ENCODE measurements around the gene JPT2.
"Not testable (repeated sequence)": the region's sequence is repeated elsewhere in the genome, so short reads cannot be mapped to it uniquely, and the experiment has no call there.

The JPT2 gene

DNA sequence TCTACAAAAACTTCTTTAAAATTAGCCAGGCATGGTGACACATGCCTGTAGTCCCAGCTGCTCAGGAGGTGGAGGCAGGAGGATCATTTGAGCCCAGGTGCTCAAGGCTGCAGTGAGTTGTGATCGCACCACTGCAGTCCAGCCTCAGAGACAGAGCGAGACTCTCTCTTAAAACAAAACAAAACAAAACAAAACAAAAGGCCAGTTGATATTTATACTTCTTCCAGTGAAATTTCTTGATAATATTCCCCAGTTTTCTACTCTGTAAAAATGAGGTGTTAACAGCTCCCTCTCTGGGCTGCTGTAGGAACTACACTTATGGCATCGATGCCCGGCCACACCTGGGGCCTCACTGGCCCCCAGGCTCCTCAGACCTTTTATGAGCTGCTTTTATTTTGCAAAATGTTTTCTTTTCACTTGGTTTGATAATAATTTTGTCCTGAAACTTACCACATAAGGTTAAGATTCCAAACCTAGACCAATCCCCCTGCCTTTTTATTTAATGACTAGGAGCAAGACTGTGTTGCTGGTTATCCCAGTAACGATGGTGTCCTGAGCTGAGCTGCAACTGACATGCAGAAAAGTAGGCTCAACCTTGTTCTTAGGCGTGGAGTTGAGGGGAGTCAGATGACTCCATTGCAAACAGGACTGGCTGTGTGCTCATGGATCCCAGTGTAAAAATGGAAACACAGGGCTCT, 45.5 kb downstream of the JPT2 start:
- Mint-ChIP-seq H3K9me3 (no peaks in the 10 kb centered on the region), H3K4me1 (peaks cover 31% of the 10 kb centered on the region), H3K4me3 (no peak overlapping the region), H3K27ac (peak overlapping the region; percentile 17), H3K36me3 (peaks cover 28% of the 10 kb centered on the region)
- peak; percentile 27 to 65 for DNase-seq (ENCODE audit: low spot score in 2 of 2)
- ATAC-seq = no peak

DNA sequence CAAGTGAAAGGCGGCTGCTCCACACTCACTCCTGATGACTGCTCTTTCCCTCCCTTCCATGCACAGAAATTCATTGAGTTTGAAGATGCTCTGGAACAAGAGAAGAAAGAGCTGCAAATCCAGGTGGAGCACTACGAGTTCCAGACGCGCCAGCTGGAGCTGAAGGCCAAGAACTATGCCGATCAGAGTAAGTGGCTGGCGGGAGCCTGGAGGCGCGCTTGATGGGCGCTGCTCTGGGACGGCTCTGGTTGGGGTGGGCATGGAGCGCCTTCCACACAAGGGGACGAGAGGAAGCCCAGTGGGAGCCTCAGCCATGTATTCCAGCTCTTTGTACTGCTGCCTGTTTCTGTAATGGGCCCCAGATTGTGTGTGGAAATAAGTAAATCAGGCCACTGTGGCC, 46.4 kb downstream of the JPT2 start:
- H3K36me3 Mint-ChIP-seq = peaks cover 37% of the 10 kb centered on the region
- H3K9me3 Mint-ChIP-seq = no peaks in the 10 kb centered on the region
- DNase-seq (ENCODE audit: low spot score in 2 of 2) (no peak), ATAC-seq (no peak)
- H3K4me3 Mint-ChIP-seq = no peak overlapping the region
- H3K4me1 Mint-ChIP-seq = peaks cover 25% of the 10 kb centered on the region
- H3K27ac Mint-ChIP-seq = no peak overlapping the region

DNA sequence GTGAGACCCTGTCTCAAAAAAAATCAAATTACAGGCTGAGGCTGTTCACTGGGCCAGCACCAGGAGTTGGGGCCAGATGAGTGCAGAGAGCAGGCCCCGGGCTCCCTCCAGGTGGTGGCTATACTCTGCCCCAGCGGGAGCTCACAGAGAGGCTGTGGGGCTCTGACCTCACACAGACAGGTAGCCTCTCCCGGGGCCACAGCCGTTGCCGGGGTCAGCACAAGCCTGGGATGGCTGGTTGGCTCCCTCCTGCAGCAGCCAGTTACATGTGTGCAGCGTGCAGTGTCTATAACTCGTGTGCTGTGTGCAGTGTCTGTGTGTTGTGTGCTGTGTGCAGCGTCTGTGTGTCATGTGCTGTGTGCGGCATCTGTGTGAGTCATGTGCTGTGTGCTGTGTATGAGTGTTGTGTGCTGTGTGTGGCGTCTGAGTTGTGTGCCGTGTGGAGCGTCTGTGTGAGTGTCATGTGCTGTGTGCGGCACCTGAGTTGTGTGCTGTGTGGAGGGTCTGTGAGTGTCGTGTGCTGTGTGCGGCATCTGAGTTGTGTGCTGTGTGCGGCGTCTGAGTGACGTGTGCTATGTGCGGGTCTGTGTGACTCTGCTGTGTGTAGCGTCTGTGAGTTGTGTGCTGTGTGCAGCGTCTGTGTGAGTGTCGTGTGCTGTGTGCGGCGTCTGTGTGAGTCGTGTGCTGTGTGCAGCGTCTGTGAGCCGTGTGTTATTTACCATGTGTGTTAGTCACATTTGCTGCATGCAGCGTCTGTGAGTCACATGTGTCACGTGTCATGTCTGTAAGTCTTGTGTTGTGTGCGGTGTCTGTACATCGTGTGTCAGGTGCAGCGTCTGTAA, 48.8 kb downstream of the JPT2 start:
- Mint-ChIP-seq H3K9me3 (no peaks in the 10 kb centered on the region), H3K4me3 (no peak overlapping the region), H3K36me3 (peaks cover 49% of the 10 kb centered on the region), H3K27ac (peak overlapping the region; percentile 17), H3K4me1 (peaks cover 23% of the 10 kb centered on the region)
- DNase-seq (ENCODE audit: low spot score in 2 of 2) (no peak), ATAC-seq (no peak)

DNA sequence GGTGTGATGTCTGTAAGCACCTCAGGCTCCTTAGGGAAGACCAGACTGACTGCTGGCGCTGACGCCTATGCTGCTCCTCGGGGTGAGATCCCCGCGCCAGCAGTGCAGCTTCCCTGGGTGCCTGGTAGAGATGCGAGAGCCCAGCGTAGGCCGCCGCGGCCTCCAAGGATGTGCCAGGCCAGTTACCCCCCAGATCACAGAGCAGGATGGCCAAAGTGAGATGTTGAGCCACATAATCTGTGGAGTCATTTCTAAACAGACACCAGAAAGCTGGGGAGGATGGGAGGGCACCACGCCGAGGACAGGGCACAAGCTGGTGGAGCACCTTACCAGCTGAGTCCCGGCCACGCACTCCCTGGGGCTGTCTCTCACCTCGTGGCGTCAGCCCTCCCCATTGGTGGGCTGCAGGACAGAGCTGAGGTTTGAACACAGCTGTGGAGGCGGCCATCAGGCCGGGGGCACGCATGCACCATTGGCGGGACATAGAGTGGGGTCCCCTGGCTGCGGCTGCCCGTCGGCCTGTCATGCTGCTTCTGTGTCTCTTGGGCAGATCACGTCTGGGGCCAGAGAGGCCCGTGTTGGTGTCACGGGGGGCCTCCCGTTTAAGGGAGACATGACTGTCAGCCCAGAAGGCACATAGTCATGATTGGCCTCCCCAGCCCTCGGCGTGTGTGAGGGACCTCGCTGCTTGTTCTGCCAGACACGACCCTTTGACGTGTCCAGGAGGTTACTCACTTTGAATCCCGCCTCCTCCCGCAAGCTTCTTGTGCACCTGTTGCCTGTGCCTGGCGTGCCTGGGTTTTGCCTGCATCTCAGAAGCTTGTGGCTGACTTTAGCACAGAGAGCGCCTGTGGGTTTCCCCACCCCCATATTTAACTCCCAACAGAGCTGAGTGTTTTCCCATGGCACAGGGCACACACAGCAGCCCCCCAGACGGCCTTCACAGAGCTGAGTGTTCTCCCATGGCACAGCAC, 49.9 kb downstream of the JPT2 start:
- no peak for ATAC-seq
- Mint-ChIP-seq H3K9me3 (no peaks in the 10 kb centered on the region), H3K4me1 (peaks cover 17% of the 10 kb centered on the region), H3K4me3 (no peak overlapping the region), H3K27ac (no peak overlapping the region), H3K36me3 (peaks cover 49% of the 10 kb centered on the region)
- no peak for DNase-seq (ENCODE audit: low spot score in 2 of 2)

DNA sequence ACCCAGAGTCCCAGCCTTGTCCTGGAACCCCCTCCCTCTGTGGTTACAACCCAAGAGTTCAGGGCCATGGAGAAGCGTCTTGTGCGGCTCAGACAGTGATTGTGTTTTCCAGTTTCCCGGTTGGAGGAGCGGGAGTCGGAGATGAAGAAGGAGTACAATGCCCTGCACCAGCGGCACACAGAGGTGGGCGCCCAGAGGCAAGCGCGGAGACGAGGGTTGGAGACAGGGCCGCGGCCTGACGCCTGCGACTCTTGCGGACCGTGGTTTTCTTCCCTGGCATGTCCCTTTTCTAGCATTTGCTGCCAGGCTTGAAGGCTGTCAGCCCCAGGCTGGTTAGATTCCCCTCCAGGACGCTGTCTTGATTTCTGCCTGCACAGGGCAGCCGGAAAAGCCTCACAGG, 50.9 kb downstream of the JPT2 start:
- H3K9me3 Mint-ChIP-seq = no peaks in the 10 kb centered on the region
- peaks cover 49% of the 10 kb centered on the region for H3K36me3 Mint-ChIP-seq
- no peak overlapping the region for H3K4me3 Mint-ChIP-seq
- H3K27ac Mint-ChIP-seq = peak overlapping the region; percentile 23
- DNase-seq (ENCODE audit: low spot score in 2 of 2) (no peak), ATAC-seq (no peak)
- H3K4me1 Mint-ChIP-seq = peaks cover 10% of the 10 kb centered on the region

DNA sequence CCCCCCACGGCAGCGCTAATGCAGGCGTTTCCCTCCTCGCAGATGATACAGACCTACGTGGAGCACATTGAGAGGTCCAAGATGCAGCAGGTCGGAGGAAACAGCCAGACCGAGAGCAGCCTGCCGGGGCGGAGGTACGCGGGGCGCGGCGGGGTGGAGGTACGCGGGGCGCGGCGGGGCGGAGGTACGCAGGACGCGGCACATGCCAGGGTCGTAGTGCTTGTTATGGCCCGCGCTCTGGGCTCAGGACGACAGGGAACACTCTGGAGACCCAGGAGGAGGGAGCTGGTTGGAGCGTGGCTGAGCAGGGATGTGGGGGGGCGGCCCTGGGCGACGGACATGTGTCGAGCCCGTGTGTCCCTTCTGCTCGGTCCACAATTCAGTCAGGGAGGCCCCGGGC, 51.4 kb downstream of the JPT2 start:
- H3K27ac Mint-ChIP-seq = no peak overlapping the region
- no peaks in the 10 kb centered on the region for H3K9me3 Mint-ChIP-seq
- ATAC-seq (no peak), DNase-seq (ENCODE audit: low spot score in 2 of 2) (no peak)
- peaks cover 50% of the 10 kb centered on the region for H3K36me3 Mint-ChIP-seq
- peaks cover 10% of the 10 kb centered on the region for H3K4me1 Mint-ChIP-seq
- H3K4me3 Mint-ChIP-seq = no peak overlapping the region

DNA sequence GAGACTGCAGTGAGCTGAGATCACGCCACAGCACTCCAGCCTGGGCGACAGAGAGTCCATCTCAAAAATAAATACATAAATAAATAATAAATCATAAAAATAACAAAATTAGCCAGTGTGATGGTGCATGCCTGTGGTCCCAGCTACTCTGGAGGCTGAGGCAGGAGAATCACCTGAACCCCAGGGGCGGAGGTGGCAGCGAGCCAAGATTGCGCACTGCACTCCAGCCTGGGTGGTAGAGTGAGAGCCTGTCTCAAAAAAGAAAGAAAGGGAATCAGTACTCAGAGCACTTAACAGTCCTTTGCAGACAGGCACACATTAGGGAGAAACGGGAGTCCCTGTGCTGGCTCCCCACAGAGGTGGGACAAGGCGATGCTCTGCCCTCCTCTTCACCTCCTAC, 53.0 kb downstream of the JPT2 start:
- H3K4me1 Mint-ChIP-seq = peaks cover 10% of the 10 kb centered on the region
- no peak overlapping the region for H3K4me3 Mint-ChIP-seq
- no peaks in the 10 kb centered on the region for H3K9me3 Mint-ChIP-seq
- ATAC-seq = no peak
- DNase-seq (ENCODE audit: low spot score in 2 of 2) = no peak
- no peak overlapping the region for H3K27ac Mint-ChIP-seq
- peaks cover 48% of the 10 kb centered on the region for H3K36me3 Mint-ChIP-seq

DNA sequence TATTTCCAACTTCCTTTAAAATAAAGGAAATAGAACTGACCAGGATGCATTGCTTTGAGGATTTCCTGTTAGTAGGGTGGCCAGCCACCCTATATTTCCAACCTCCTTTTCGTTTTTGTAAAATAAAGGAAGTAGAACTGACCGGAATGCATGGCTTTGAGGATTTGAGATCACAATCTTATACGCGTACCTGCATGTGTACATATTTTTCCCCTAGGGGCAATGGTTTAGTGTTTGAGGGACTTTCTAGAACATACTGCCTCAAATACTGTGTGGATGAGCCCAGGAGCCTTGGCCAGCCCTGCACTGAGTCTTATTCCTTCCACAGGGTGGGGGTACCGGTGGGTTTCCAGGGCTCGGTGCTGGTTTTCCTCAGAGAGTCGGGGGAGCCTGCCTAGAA, 53.5 kb downstream of the JPT2 start:
- ATAC-seq = no peak
- Mint-ChIP-seq H3K36me3 (peaks cover 42% of the 10 kb centered on the region), H3K27ac (peak overlapping the region; percentile 69), H3K4me1 (peaks cover 10% of the 10 kb centered on the region), H3K9me3 (no peaks in the 10 kb centered on the region), H3K4me3 (no peak overlapping the region)
- DNase-seq (ENCODE audit: low spot score in 2 of 2) = no peak

DNA sequence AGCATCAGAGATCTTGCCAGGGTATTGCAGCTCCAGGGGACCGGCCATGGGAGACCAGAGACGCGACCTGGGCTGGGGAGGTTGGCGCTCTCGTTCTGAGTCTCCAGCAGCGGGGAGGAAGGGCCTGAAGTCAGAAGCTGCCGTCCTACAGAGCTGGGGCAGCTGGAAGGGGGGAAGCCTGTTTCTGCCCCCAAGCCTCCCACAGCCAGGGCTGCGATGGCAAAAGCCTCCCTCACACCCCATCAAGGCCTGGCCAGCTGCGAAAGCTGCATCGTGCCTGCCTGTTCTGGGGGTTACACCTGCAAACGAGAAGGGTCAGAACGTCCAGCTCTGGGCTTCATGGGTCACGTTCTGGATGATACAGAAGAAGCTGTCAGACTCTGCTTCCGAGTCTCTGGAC, 54.0 kb downstream of the JPT2 start:
- no peaks in the 10 kb centered on the region for H3K9me3 Mint-ChIP-seq
- peaks cover 38% of the 10 kb centered on the region for H3K36me3 Mint-ChIP-seq
- H3K27ac Mint-ChIP-seq = peak overlapping the region; percentile 69
- DNase-seq (ENCODE audit: low spot score in 2 of 2) (no peak), ATAC-seq (no peak)
- H3K4me1 Mint-ChIP-seq = peaks cover 5% of the 10 kb centered on the region
- H3K4me3 Mint-ChIP-seq = no peak overlapping the region

DNA sequence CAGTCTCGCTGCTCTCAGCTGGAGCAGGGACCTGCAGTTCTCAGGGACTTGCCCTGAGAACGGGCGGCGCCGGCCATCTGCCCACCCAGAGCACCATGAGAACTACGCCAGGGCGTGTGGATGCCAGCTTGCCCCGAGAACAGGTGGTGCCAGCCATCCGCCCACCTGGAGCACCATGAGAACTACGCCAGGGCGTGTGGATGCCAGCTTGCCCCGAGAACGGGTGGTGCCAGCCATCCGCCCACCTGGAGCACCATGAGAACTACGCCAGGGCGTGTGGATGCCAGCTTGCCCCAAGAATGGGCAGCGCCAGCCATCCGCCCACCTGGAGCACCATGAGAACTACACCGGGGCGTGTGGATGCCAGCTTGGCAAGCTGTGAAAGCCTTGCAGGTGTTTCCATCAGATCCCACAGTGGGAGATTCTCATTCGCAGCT, 54.5 kb downstream of the JPT2 start:
- H3K36me3 Mint-ChIP-seq = peaks cover 33% of the 10 kb centered on the region
- ATAC-seq; H3K4me1 Mint-ChIP-seq; H3K4me3 Mint-ChIP-seq; H3K27ac Mint-ChIP-seq; DNase-seq (ENCODE audit: low spot score in 2 of 2); H3K9me3 Mint-ChIP-seq: not testable (repeated sequence)

DNA sequence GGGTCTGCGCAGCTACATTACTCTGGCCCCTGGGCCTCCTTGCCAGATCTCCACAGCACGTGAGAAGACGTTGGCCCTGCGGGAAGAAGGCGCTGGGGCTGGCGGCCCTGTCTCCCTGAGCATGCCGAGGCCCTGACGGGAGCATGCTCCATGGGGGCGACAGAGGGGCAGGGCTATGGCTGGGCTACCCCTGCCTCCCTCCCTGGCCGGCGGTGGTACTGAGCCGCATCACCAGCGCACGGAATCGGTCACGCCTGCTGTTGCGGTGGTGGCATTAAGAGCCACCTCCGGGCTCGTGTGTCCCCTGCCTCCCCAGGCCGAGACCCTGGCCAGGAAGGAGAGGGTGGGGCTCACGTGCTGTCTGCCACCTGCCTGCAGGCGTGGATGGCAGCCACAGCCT, 56.0 kb downstream of the JPT2 start:
- DNase-seq (ENCODE audit: low spot score in 2 of 2) = no peak

DNA sequence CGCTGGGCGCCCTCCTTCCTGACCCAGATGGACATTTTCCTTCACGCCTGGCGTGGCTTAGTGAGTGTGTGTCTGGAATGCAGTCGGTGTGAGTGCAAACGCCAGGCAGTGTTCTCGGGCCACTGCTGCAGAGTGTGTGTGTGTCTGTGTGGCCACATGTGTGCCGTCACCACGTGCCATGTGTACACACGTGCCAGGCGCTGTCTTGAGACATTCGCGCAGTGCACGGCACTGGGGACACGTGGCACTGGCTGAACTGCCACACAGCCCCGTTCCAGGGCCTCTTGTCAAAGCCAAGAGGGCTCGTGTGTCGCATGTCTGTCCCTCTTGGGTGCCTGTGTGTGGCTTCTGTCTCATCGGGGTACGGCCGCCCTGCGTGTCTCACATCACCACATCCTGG, 56.7 kb downstream of the JPT2 start:
- H3K4me3 Mint-ChIP-seq = no peak overlapping the region
- H3K4me1 Mint-ChIP-seq = no peaks in the 10 kb centered on the region
- DNase-seq (ENCODE audit: low spot score in 2 of 2) (no peak), ATAC-seq (no peak)
- peaks cover 15% of the 10 kb centered on the region for H3K36me3 Mint-ChIP-seq
- no peaks in the 10 kb centered on the region for H3K9me3 Mint-ChIP-seq
- H3K27ac Mint-ChIP-seq = no peak overlapping the region

More for the DNA sequence above, 56.0 kb downstream of the JPT2 start:
- ATAC-seq = no peak
- no peak overlapping the region for H3K4me3 Mint-ChIP-seq
- H3K4me1 Mint-ChIP-seq = no peaks in the 10 kb centered on the region
- peaks cover 20% of the 10 kb centered on the region for H3K36me3 Mint-ChIP-seq
- H3K9me3 Mint-ChIP-seq = no peaks in the 10 kb centered on the region
- no peak overlapping the region for H3K27ac Mint-ChIP-seq

DNA sequence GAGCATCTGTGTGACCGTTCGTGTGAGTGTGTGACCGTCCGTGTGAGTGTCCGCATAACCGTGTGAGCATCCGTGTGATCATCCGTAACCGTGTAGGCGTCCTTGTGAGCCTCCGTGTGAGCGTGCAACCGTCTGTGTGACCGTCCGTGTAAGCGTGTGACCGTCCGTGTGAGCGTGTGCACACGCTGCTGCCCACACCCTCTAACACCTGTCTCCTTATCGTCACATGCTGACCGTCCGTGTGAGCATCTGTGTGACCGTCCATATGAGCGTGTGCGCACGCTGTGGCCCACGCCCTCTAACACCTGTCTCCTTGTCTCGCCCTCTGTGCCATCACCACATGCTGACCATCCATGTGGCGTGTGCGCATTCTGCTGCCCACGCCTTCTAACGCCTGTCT, 62.2 kb downstream of the JPT2 start:
- ATAC-seq = no peak
- no peak for DNase-seq (ENCODE audit: low spot score in 2 of 2)
- no peak overlapping the region for H3K27ac Mint-ChIP-seq
- no peak overlapping the region for H3K4me3 Mint-ChIP-seq
- no peaks in the 10 kb centered on the region for H3K4me1 Mint-ChIP-seq
- no peaks in the 10 kb centered on the region for H3K9me3 Mint-ChIP-seq
- H3K36me3 Mint-ChIP-seq = peaks cover 17% of the 10 kb centered on the region

DNA sequence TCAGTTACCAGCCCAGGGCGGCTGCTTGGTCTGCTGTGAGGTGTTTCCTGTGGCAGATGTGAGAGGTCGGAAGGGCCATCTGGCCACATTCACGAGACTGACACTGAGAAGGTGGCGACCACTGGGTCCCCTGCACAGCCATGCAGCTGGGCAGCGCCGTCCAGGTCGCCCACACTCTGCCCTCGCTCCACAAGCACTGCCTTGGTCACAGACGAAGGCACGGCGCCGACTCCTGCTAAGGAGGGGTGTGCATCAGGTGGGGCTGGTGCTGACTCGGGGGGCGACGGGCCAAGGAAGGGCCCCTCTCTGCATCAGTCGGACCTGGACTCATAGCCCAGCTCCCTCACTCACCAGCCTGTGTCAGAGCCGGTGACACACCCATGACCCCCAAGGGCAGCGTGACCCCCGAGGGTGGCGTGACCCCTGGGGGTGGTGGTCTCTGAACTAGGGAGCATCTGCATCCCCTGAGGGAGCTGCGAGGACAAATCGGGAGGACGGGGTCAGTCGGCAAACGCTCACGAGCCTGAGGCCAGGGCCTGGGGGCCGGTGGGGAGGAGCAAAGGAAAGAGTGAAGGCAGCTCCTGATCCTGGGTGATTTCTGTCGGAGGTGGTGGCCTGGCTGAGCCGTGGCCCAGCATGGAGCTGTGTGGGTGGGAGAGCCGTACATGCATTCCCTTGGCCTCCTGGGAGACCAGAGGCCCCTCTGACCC, 62.9 kb downstream of the JPT2 start:
- H3K9me3 Mint-ChIP-seq = no peaks in the 10 kb centered on the region
- H3K4me1 Mint-ChIP-seq = no peaks in the 10 kb centered on the region
- DNase-seq (ENCODE audit: low spot score in 2 of 2) (no peak), ATAC-seq (no peak)
- H3K36me3 Mint-ChIP-seq = peaks cover 17% of the 10 kb centered on the region
- no peak overlapping the region for H3K4me3 Mint-ChIP-seq
- H3K27ac Mint-ChIP-seq = peak overlapping the region; percentile 70

Measured in stimulated activated effector memory CD8-positive, alpha-beta T cell treated with anti-CD3 and anti-CD28 coated beads, Interleukin-12 subunit alpha, Interleukin-12 subunit beta, amount 100 ng/mL, for 72 hours (primary cell).